Keratinocyte (primary cell): Measurements from ENCODE around the gene NPR1. TPM values are rescaled to one million over a fixed set of nuclear protein-coding genes. Genes with fewer than 3 reads are reported as not detected.
"Not testable (repeated sequence)": the region's sequence is repeated elsewhere in the genome, so short reads cannot be mapped to it uniquely, and the experiment has no call there.

ENCODE experiments used
- DNase-seq: peaks from one replicate; pipeline ENCODE4 v3.0.0-alpha.2; 2011; ENCODE audit warnings: low read depth, missing footprints, low spot score
- FAIRE-seq: peaks from 2 replicates; lab custom pipeline; 2011; peaks lifted over from hg19 to GRCh38; lab: Jason Lieb, UNC
- H2AFZ ChIP-seq: 2 replicates; pipeline ENCODE4 v1.6.0; 2012; ENCODE audit warnings: low read length, control low read depth, inconsistent platforms; ENCODE audit not compliant: control insufficient read depth
- H3K27ac ChIP-seq: 2 replicates; pipeline ENCODE4 v1.5.1; 2011; ENCODE audit warnings: low read length; ENCODE audit not compliant: control insufficient read depth, insufficient read depth
- H3K27me3 ChIP-seq: 3 replicates; pipeline ENCODE4 v1.6.0; 2011; ENCODE audit warnings: low read length; ENCODE audit not compliant: control insufficient read depth, insufficient read depth; ENCODE audit errors: extremely low read depth
- H3K36me3 ChIP-seq, 2 experiments: 2 replicates in 1 of 2; 3 replicates in 1 of 2; pipeline ENCODE4 v1.5.1; 2011; ENCODE audit warnings: low read length in 2 of 2, mild to moderate bottlenecking in 1 of 2; ENCODE audit not compliant: control insufficient read depth in 2 of 2, insufficient read depth in 2 of 2; ENCODE audit errors: extremely low read depth in 1 of 2
- H3K4me1 ChIP-seq: 3 replicates; pipeline ENCODE4 v1.5.1; 2011; ENCODE audit warnings: low read length; ENCODE audit not compliant: control insufficient read depth, insufficient read depth; ENCODE audit errors: extremely low read depth
- H3K4me2 ChIP-seq: 3 replicates; pipeline ENCODE4 v1.6.0; 2011; ENCODE audit warnings: low read depth, low read length; ENCODE audit not compliant: control insufficient read depth, insufficient read depth; ENCODE audit errors: extremely low read depth
- H3K4me3 ChIP-seq, 3 experiments: fragments of 200-600 bp in 1 of 3; sonication (generic) in 1 of 3; 2 replicates in 2 of 3; 3 replicates in 1 of 3; pipeline ENCODE4 v1.5.1; 2011 to 2016; ENCODE audit warnings: low read length in 3 of 3, mild to moderate bottlenecking in 3 of 3, control low read depth in 2 of 3, inconsistent platforms in 1 of 3, low read depth in 1 of 3, mixed read lengths in 1 of 3, mixed run types in 1 of 3, moderate library complexity in 1 of 3; ENCODE audit not compliant: control insufficient read depth in 2 of 3, insufficient read depth in 2 of 3; ENCODE audit errors: extremely low read depth in 1 of 3
- H3K79me2 ChIP-seq: 2 replicates; pipeline ENCODE4 v1.6.0; 2012; ENCODE audit warnings: low read length; ENCODE audit not compliant: control insufficient read depth, insufficient read depth
- H3K9ac ChIP-seq: 3 replicates; pipeline ENCODE4 v1.6.0; 2011; ENCODE audit warnings: low read length; ENCODE audit not compliant: control insufficient read depth, insufficient read depth; ENCODE audit errors: extremely low read depth
- H3K9me1 ChIP-seq: 3 replicates; pipeline ENCODE4 v1.6.0; 2011; ENCODE audit warnings: low read length; ENCODE audit not compliant: control insufficient read depth, insufficient read depth; ENCODE audit errors: extremely low read depth
- H3K9me3 ChIP-seq: 2 replicates; pipeline ENCODE4 v1.5.1; 2012; ENCODE audit warnings: low read depth, low read length; ENCODE audit not compliant: control insufficient read depth
- H4K20me1 ChIP-seq: 3 replicates; pipeline ENCODE4 v1.6.0; 2011; ENCODE audit warnings: low read length; ENCODE audit not compliant: control insufficient read depth, insufficient read depth; ENCODE audit errors: extremely low read depth
- EZH2 ChIP-seq: IDR thresholded peaks from one replicate; pipeline ENCODE4 v1.6.1; 2012; ENCODE audit warnings: inconsistent platforms, mild to moderate bottlenecking, low read length, moderate library complexity
- dilution Hi-C: fragments of 300-500 bp; cut with MboI; formaldehyde crosslinking; loops from one replicate; pipeline ENCODE4 v1.7.0; 2020; ENCODE audit warnings: low sequenced_read_pairs; ENCODE audit not compliant: extremely low pct_ligation_motif_present
- polyA plus RNA-seq, 5 experiments: library from polyadenylated mRNA; depleted of rRNA in 3 of 5; stranded (reverse) in 3 of 5; stranded (forward) in 1 of 5; unstranded in 1 of 5; fragments of >200 nt; gene quantifications; 1 replicate in 1 of 5; 2 replicates in 3 of 5; 3 replicates in 1 of 5; pipeline versions ENCODE4 v1.2.1 to v1.2.3, GENCODE V29; 2011 to 2012; ENCODE audit warnings: missing spikeins in 2 of 5, low read depth in 1 of 5, low replicate concordance in 1 of 5
- TF ChIP-seq, protein P1 (sequence below), 3 experiments: IDR thresholded peaks in 1 of 3; conservative IDR thresholded peaks in 1 of 3; optimal IDR thresholded peaks in 1 of 3; 2 replicates in 2 of 3; 3 replicates in 1 of 3; pipeline versions ENCODE3 to v1.5.1; 2011; ENCODE audit warnings: low read length in 3 of 3, mild to moderate bottlenecking in 3 of 3, moderate library complexity in 2 of 3, control low read depth in 1 of 3, inconsistent platforms in 1 of 3; ENCODE audit not compliant: insufficient read depth in 2 of 3; ENCODE audit errors: extremely low read depth in 1 of 3

The NPR1 gene
- polyA plus RNA-seq, 1 donor (not counting 4 experiments of a cell fraction or from before 2014, with no cell fraction given) = not detected

DNA sequence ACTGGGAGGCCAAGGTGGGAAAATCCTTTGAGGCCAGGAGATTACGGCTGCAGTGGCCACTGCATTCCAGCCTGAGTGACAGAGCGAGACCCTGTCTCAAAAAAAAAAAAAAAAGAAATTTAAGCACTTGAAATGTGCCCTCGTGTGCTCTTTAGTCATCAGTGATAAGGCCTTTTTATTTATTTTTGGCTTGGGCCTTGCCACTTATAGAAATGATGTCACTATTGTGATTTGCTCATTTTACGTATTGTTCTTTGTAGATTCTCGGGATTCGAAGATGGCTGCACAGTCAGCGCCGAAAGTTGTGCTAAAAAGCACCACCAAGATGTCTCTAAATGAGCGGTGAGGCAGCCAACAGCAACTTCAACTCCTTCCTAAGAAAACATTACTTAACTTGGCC, 42.2 kb upstream of the NPR1 start:
- Histone ChIP-seq H3K27me3 (no peaks in the 10 kb centered on the region), H3K79me2 (peaks cover 51% of the 10 kb centered on the region), H4K20me1 (peaks cover 2% of the 10 kb centered on the region), H3K27ac (no peak overlapping the region), H3K9me3 (no peaks in the 10 kb centered on the region), H3K4me2 (peak overlapping the region; percentile 0), H3K9me1 (no peaks in the 10 kb centered on the region), H2AFZ (no peak overlapping the region), H3K4me1 (peaks cover 13% of the 10 kb centered on the region), H3K36me3 (peaks cover 21 to 48% of the 10 kb centered on the region in 2 experiments), H3K9ac (no peak overlapping the region), H3K4me3 (no peak overlapping the region)
- DNase-seq (no peak), FAIRE-seq (no peak)
- no peak for TF ChIP-seq EZH2
- TF ChIP-seq, protein P1, sequence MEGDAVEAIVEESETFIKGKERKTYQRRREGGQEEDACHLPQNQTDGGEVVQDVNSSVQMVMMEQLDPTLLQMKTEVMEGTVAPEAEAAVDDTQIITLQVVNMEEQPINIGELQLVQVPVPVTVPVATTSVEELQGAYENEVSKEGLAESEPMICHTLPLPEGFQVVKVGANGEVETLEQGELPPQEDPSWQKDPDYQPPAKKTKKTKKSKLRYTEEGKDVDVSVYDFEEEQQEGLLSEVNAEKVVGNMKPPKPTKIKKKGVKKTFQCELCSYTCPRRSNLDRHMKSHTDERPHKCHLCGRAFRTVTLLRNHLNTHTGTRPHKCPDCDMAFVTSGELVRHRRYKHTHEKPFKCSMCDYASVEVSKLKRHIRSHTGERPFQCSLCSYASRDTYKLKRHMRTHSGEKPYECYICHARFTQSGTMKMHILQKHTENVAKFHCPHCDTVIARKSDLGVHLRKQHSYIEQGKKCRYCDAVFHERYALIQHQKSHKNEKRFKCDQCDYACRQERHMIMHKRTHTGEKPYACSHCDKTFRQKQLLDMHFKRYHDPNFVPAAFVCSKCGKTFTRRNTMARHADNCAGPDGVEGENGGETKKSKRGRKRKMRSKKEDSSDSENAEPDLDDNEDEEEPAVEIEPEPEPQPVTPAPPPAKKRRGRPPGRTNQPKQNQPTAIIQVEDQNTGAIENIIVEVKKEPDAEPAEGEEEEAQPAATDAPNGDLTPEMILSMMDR (optimal IDR thresholded peaks at IDR 0.05 in 1 of 3, IDR thresholded peaks at IDR 0.05 in 1 of 3, conservative IDR thresholded peaks at IDR 0.05 in 1 of 3; ENCODE audit: extremely low read depth in 1 of 3, insufficient read depth in 2 of 3, low read length in 3 of 3) = no peak
- dilution Hi-C loops = no loop called here

DNA sequence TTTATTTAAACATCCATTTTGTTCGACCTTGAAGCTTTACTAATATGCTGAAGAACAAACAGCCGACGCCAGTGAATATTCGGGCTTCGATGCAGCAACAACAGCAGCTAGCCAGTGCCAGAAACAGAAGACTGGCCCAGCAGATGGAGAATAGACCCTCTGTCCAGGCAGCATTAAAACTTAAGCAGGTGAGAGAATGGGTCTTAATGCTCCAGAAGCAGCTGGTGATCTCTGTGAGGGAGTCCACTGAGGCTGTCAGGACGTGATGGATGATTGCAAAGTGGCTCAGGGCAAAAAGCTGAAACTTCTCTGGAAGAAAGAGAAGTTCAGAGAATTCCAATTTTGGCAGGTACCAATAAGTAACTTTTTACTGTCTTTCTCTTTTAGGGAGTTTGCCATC, 40.2 kb upstream of the NPR1 start:
- peaks cover 31 to 67% of the 10 kb centered on the region in 2 experiments for H3K36me3 ChIP-seq

DNA sequence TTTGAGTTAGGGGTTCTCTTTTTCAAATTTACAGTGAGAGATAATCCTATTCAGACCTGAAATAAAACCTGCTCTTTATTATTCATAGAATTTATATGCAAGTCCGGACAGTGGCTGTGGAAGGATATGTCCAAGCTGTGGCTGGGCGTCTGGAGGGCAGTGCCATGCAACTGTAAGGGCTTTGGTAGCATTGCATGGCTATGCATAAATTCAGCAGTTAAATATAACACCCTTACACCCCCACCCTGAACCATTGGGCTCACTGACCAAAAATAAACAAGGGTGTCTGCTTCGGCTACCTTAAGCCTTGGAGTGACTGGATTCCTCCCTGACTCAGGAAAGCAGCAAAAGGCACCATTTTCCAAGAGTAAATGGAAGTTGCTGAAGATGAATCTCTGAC, 39.2 kb upstream of the NPR1 start:
- H2AFZ ChIP-seq = no peak overlapping the region
- no peaks in the 10 kb centered on the region for H3K9me1 ChIP-seq
- FAIRE-seq (no peak), DNase-seq (no peak)
- H3K9ac ChIP-seq = no peak overlapping the region
- H3K79me2 ChIP-seq = peaks cover 57% of the 10 kb centered on the region
- TF ChIP-seq, protein P1 (optimal IDR thresholded peaks at IDR 0.05 in 1 of 3, IDR thresholded peaks at IDR 0.05 in 1 of 3, conservative IDR thresholded peaks at IDR 0.05 in 1 of 3; ENCODE audit: extremely low read depth in 1 of 3, insufficient read depth in 2 of 3, low read length in 3 of 3) = no peak
- no peak for TF ChIP-seq EZH2
- H3K36me3 ChIP-seq = peaks cover 37 to 68% of the 10 kb centered on the region in 2 experiments
- H3K4me2 ChIP-seq = no peak overlapping the region
- dilution Hi-C loops = no loop called here
- no peaks in the 10 kb centered on the region for H3K27me3 ChIP-seq
- H3K4me3 ChIP-seq = no peak overlapping the region
- H3K27ac ChIP-seq = no peak overlapping the region
- H3K4me1 ChIP-seq = peaks cover 7% of the 10 kb centered on the region
- no peaks in the 10 kb centered on the region for H3K9me3 ChIP-seq
- H4K20me1 ChIP-seq = peaks cover 6% of the 10 kb centered on the region

More for the DNA sequence above, 40.2 kb upstream of the NPR1 start:
- Histone ChIP-seq H3K79me2 (peaks cover 60% of the 10 kb centered on the region), H3K9me1 (no peaks in the 10 kb centered on the region), H4K20me1 (peaks cover 6% of the 10 kb centered on the region), H3K27me3 (no peaks in the 10 kb centered on the region), H3K9me3 (no peaks in the 10 kb centered on the region), H3K4me2 (no peak overlapping the region), H2AFZ (no peak overlapping the region), H3K4me1 (peaks cover 10% of the 10 kb centered on the region), H3K27ac (no peak overlapping the region), H3K4me3 (no peak overlapping the region), H3K9ac (no peak overlapping the region)
- dilution Hi-C loops = no loop called here
- TF ChIP-seq EZH2 = no peak
- FAIRE-seq = no peak
- DNase-seq = no peak

GRCh38 chr1:153640213-153640612, 38.3 kb upstream of the NPR1 start:
- H3K27me3 ChIP-seq, dilution Hi-C loops, H2AFZ ChIP-seq, H3K9me3 ChIP-seq, H3K4me1 ChIP-seq, H3K27ac ChIP-seq, H3K4me3 ChIP-seq, H4K20me1 ChIP-seq, FAIRE-seq, DNase-seq, H3K9me1 ChIP-seq, H3K4me2 ChIP-seq, H3K9ac ChIP-seq: not testable (repeated sequence)
- peaks cover 39 to 73% of the 10 kb centered on the region in 2 experiments for H3K36me3 ChIP-seq
- H3K79me2 ChIP-seq = peaks cover 49% of the 10 kb centered on the region
